ENCODE data around the gene USP47. TPM values are rescaled to one million over a fixed set of nuclear protein-coding genes. Genes with fewer than 3 reads are reported as not detected.

The USP47 gene
- polyA plus RNA-seq, 1 experiment, result 35.0 TPM

- no peak for TF ChIP-seq CTCF (IDR thresholded peaks at IDR 0.05; ENCODE audit: low read depth, low read length)
- CTCF ChIA-PET, result interaction anchor here (0.9 to 2.3 kb wide), 6 partner anchors 12 to 815 kb away, joined by 3 to 10 read pairs (median 6); no protein-coding TSS in a partner anchor
Observed at GRCh38 chr11:11842421-11843008, 743 bp downstream of the USP47 start.

DNA sequence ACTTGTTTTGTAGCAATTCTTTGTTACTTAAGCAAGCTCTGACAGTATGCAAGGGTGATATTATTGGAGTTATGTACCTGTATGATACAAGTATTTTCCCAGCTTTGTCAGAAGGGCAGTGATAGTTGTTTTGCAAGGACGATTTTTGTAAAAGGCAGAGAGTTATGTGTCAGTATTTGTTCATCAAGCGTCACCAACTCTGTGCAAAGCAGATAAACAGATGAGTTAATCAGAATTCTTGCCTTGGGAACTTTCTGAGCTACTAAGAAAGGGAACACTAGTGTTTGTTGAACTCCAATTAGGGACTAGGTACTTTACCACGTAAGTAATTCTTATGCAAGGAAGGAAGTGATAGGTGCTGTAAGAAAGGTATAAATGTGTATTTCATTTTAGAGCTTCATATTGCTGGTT is 1.4 kb downstream of the USP47 start:
- Histone ChIP-seq H3K4me3 (ENCODE audit: low read depth, low read length) (peak overlapping the region; percentile 76), H3K27me3 (ENCODE audit: control insufficient read depth, insufficient read depth, low read length) (no peaks in the 10 kb centered on the region), H3K9me3 (ENCODE audit: control insufficient read depth, insufficient read depth, low read length) (no peaks in the 10 kb centered on the region), H3K27ac (ENCODE audit: low read depth, low read length) (no peak overlapping the region)
- ChIA-PET CTCF (interaction anchor here (0.9 to 2.3 kb wide), 5 partner anchors 39 to 815 kb away, joined by 3 to 10 read pairs (median 6); no protein-coding TSS in a partner anchor), POLR2A (interaction anchor here (0.6 to 1.9 kb wide), 2 partner anchors 29 to 409 kb away, joined by 3 to 6 read pairs; no protein-coding TSS in a partner anchor)
- DNase-seq (ENCODE audit: low read depth, low spot score), result peak; percentile 49
- TF ChIP-seq CTCF (IDR thresholded peaks at IDR 0.05; ENCODE audit: low read depth, low read length), result no peak

More at GRCh38 chr11:11842421-11843008, 743 bp downstream of the USP47 start:
- POLR2A ChIA-PET, result interaction anchor here (0.5 to 1.9 kb wide), 5 partner anchors 29 to 912 kb away, joined by 3 to 7 read pairs (median 3); no protein-coding TSS in a partner anchor
- Histone ChIP-seq H3K27ac (ENCODE audit: low read depth, low read length) (peak overlapping the region; percentile 96), H3K4me3 (ENCODE audit: low read depth, low read length) (peak overlapping the region; percentile 76), H3K27me3 (ENCODE audit: control insufficient read depth, insufficient read depth, low read length) (no peaks in the 10 kb centered on the region), H3K9me3 (ENCODE audit: control insufficient read depth, insufficient read depth, low read length) (no peaks in the 10 kb centered on the region)
- DNase-seq (ENCODE audit: low read depth, low spot score), result no peak

GRCh38 chr11:11843642-11844041 is 1.9 kb downstream of the USP47 start:
- ChIA-PET CTCF (interaction anchor here (0.9 to 2.3 kb wide), 5 partner anchors 39 to 816 kb away, joined by 3 to 10 read pairs (median 6); no protein-coding TSS in a partner anchor), POLR2A (no interaction called here)
- H3K27me3 ChIP-seq (ENCODE audit: control insufficient read depth, insufficient read depth, low read length), result no peaks in the 10 kb centered on the region
- H3K9me3 ChIP-seq (ENCODE audit: control insufficient read depth, insufficient read depth, low read length), result no peaks in the 10 kb centered on the region
- no peak for DNase-seq (ENCODE audit: low read depth, low spot score)
- peak overlapping the region; percentile 76 for H3K4me3 ChIP-seq (ENCODE audit: low read depth, low read length)
- TF ChIP-seq CTCF (IDR thresholded peaks at IDR 0.05; ENCODE audit: low read depth, low read length), result no peak
- no peak overlapping the region for H3K27ac ChIP-seq (ENCODE audit: low read depth, low read length)

- ChIA-PET CTCF (interaction anchor here (1.5 to 2.0 kb wide), 2 partner anchors 88 to 200 kb away, joined by 6 to 7 read pairs; no protein-coding TSS in a partner anchor), POLR2A (no interaction called here)
- Histone ChIP-seq H3K9me3 (ENCODE audit: control insufficient read depth, insufficient read depth, low read length) (no peaks in the 10 kb centered on the region), H3K4me3 (ENCODE audit: low read depth, low read length) (peak overlapping the region; percentile 76), H3K27ac (ENCODE audit: low read depth, low read length) (no peak overlapping the region), H3K27me3 (ENCODE audit: control insufficient read depth, insufficient read depth, low read length) (no peaks in the 10 kb centered on the region)
- no peak for DNase-seq (ENCODE audit: low read depth, low spot score)
- no peak for TF ChIP-seq CTCF (IDR thresholded peaks at IDR 0.05; ENCODE audit: low read depth, low read length)
Observed at GRCh38 chr11:11844272-11844671, 2.5 kb downstream of the USP47 start.

DNA sequence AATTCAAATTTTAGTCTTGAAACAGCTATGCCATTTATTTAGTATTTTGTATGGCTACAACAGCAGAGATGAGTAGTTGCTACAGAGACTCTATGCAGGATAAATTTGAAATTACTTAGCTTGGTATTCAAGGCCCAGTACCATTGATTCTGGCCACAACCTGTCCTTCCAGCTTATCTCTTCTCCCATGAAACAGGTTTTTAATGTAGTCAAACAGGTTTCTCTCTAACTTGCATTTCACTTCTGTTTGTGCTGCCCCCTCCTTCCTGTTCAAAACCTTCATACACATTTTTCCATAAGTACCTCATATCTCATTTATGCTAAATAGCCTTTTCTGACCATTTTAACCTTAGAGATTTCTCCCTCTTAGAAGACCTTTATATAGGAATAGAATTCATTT is 3.3 kb downstream of the USP47 start:
- no peaks in the 10 kb centered on the region for H3K9me3 ChIP-seq (ENCODE audit: control insufficient read depth, insufficient read depth, low read length)
- no peak overlapping the region for H3K4me3 ChIP-seq (ENCODE audit: low read depth, low read length)
- no peak for TF ChIP-seq CTCF (IDR thresholded peaks at IDR 0.05; ENCODE audit: low read depth, low read length)
- POLR2A ChIA-PET, result no interaction called here
- no peaks in the 10 kb centered on the region for H3K27me3 ChIP-seq (ENCODE audit: control insufficient read depth, insufficient read depth, low read length)
- no peak overlapping the region for H3K27ac ChIP-seq (ENCODE audit: low read depth, low read length)
- CTCF ChIA-PET, result interaction anchor here (2.0 kb wide), 1 partner anchor 87 kb away, joined by 6 read pairs; no protein-coding TSS in a partner anchor
- no peak for DNase-seq (ENCODE audit: low read depth, low spot score)

All from AG04450 (cell line).